GM23338 (cell line): ENCODE results near the gene SERAC1.

Experiments
- CREB1 ChIP-seq: fragments of 250-450 bp; sonication (Bioruptor Pico); IDR thresholded peaks from 2 replicates; pipeline ENCODE4 v1.5.0; 2020; ENCODE audit warnings: low read depth, mild to moderate bottlenecking, moderate library complexity
- CTCF ChIP-seq, 2 experiments: fragments of 200-600 bp in 1 of 2; sonication (generic) in 1 of 2; conservative IDR thresholded peaks; 2 replicates each; pipeline versions ENCODE4 v1.5.1 to v1.6.1; 2016 to 2017; ENCODE audit warnings: antibody characterized with exemption in 2 of 2, low read depth in 2 of 2, mild to moderate bottlenecking in 2 of 2, moderate library complexity in 1 of 2
- ETS1 ChIP-seq: IDR thresholded peaks from 2 replicates; pipeline ENCODE4 v1.6.1; 2016; ENCODE audit warnings: antibody characterized with exemption
- EZH2 ChIP-seq: fragments of 200-600 bp; sonication (generic); IDR thresholded peaks from one replicate; pipeline ENCODE4 v1.8.0; 2017; ENCODE audit warnings: antibody characterized with exemption, mild to moderate bottlenecking, low read depth; ENCODE audit not compliant: unreplicated experiment
- EZH2phosphoT487 ChIP-seq: fragments of 200-600 bp; sonication (generic); IDR thresholded peaks from one replicate; pipeline ENCODE4 v1.8.1; 2018; ENCODE audit warnings: antibody characterized with exemption; ENCODE audit not compliant: unreplicated experiment
- JUNB ChIP-seq: IDR thresholded peaks from one replicate; pipeline ENCODE4 v1.6.1; 2016; ENCODE audit warnings: antibody characterized with exemption; ENCODE audit not compliant: unreplicated experiment
- NANOG ChIP-seq: IDR thresholded peaks from 2 replicates; pipeline ENCODE4 v1.6.1; 2016; ENCODE audit warnings: antibody characterized with exemption, borderline replicate concordance
- POLR2AphosphoS5 ChIP-seq: IDR thresholded peaks from 2 replicates; pipeline ENCODE4 v1.6.1; 2016; ENCODE audit warnings: antibody characterized with exemption, low read depth
- STAT1 ChIP-seq: IDR thresholded peaks from one replicate; pipeline ENCODE4 v1.6.1; 2016; ENCODE audit warnings: antibody characterized with exemption; ENCODE audit not compliant: unreplicated experiment
- ZNF114 ChIP-seq: fragments of 250-450 bp; sonication (Bioruptor Pico); IDR thresholded peaks from 2 replicates; pipeline ENCODE4 v1.5.0; 2020; ENCODE audit warnings: mild to moderate bottlenecking, moderate library complexity
- ZNF331 ChIP-seq: fragments of 250-450 bp; sonication (Bioruptor Pico); IDR thresholded peaks from 2 replicates; pipeline ENCODE4 v1.5.0; 2020; ENCODE audit warnings: low read depth, mild to moderate bottlenecking, moderate library complexity
- TF ChIP-seq, protein P1 (sequence below): IDR thresholded peaks from one replicate; pipeline ENCODE4 v1.6.1; 2018; ENCODE audit warnings: antibody characterized with exemption; ENCODE audit not compliant: unreplicated experiment

GRCh38 chr6:158131926-158132325 lies 36.1 kb downstream of the SERAC1 start:
- TF ChIP-seq CTCF (conservative IDR thresholded peaks at IDR 0.05; ENCODE audit: low read depth in 2 of 2) (peak; percentile 40 to 41), EZH2 (no peak), POLR2AphosphoS5 (no peak), CREB1 (CRISPR knock-in tag) (no peak), ZNF331 (CRISPR knock-in tag) (no peak), ZNF114 (CRISPR knock-in tag) (no peak), NANOG (no peak), EZH2phosphoT487 (no peak), JUNB (no peak), ETS1 (no peak), STAT1 (no peak)
- TF ChIP-seq, protein P1, sequence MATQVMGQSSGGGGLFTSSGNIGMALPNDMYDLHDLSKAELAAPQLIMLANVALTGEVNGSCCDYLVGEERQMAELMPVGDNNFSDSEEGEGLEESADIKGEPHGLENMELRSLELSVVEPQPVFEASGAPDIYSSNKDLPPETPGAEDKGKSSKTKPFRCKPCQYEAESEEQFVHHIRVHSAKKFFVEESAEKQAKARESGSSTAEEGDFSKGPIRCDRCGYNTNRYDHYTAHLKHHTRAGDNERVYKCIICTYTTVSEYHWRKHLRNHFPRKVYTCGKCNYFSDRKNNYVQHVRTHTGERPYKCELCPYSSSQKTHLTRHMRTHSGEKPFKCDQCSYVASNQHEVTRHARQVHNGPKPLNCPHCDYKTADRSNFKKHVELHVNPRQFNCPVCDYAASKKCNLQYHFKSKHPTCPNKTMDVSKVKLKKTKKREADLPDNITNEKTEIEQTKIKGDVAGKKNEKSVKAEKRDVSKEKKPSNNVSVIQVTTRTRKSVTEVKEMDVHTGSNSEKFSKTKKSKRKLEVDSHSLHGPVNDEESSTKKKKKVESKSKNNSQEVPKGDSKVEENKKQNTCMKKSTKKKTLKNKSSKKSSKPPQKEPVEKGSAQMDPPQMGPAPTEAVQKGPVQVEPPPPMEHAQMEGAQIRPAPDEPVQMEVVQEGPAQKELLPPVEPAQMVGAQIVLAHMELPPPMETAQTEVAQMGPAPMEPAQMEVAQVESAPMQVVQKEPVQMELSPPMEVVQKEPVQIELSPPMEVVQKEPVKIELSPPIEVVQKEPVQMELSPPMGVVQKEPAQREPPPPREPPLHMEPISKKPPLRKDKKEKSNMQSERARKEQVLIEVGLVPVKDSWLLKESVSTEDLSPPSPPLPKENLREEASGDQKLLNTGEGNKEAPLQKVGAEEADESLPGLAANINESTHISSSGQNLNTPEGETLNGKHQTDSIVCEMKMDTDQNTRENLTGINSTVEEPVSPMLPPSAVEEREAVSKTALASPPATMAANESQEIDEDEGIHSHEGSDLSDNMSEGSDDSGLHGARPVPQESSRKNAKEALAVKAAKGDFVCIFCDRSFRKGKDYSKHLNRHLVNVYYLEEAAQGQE = no peak
